ENCODE measurements around the gene IGSF21. TPM values are rescaled to one million over a fixed set of nuclear protein-coding genes. Genes with fewer than 3 reads are reported as not detected.

The IGSF21 gene
- polyA plus RNA-seq, 1 donor (not counting 4 experiments of a cell fraction or from before 2014, with no cell fraction given), result not detected

DNA sequence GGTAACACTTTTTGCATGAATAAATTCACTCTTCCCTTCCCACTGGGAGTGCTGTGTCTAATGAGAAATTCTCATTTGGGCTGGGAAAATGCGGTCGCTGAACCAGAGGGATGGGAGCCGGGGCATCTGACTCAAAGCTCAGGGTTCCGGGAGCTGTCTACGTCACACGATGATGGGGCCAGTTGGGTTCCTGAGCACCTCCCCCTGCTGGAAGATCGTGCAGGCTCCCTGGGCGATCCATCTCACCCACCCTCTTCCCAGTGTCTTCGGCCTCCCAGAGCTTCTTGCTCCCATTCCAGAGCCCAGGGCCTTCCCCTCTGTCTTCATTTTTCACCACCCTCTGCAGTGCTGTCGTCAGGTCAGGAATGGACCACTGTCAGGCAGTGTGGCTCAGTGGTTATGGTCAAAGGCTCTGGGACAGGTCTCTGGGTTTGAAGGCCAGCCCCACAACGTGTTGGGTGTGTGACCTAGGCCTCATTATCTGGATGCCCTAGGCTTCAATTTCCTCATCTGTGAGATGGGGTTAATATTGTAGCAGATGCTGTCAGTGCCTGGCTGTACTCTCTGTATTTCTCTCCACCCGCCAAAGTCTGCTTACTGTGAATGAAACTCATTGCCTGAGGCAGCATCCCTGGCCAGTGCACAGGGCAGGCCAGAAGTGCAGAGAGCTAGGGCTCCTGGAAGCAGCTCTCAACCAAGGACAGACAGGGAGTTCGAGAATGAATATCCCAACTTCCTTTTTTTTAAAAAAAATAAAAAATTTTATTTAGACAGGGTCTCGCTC lies 31.8 kb downstream of the IGSF21 start:
- H3K4me2 ChIP-seq (ENCODE audit: control insufficient read depth, extremely low read depth, insufficient read depth, low read depth, low read length), result no peak overlapping the region
- TF ChIP-seq, protein P1, sequence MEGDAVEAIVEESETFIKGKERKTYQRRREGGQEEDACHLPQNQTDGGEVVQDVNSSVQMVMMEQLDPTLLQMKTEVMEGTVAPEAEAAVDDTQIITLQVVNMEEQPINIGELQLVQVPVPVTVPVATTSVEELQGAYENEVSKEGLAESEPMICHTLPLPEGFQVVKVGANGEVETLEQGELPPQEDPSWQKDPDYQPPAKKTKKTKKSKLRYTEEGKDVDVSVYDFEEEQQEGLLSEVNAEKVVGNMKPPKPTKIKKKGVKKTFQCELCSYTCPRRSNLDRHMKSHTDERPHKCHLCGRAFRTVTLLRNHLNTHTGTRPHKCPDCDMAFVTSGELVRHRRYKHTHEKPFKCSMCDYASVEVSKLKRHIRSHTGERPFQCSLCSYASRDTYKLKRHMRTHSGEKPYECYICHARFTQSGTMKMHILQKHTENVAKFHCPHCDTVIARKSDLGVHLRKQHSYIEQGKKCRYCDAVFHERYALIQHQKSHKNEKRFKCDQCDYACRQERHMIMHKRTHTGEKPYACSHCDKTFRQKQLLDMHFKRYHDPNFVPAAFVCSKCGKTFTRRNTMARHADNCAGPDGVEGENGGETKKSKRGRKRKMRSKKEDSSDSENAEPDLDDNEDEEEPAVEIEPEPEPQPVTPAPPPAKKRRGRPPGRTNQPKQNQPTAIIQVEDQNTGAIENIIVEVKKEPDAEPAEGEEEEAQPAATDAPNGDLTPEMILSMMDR (optimal IDR thresholded peaks at IDR 0.05 in 1 of 3, IDR thresholded peaks at IDR 0.05 in 1 of 3, conservative IDR thresholded peaks at IDR 0.05 in 1 of 3; ENCODE audit: extremely low read depth in 1 of 3, insufficient read depth in 2 of 3, low read length in 3 of 3), result no peak
- TF ChIP-seq EZH2 (IDR thresholded peaks at IDR 0.05; ENCODE audit: low read length), result no peak
- H3K4me1 ChIP-seq (ENCODE audit: control insufficient read depth, extremely low read depth, insufficient read depth, low read length), result no peaks in the 10 kb centered on the region
- H3K4me3 ChIP-seq (ENCODE audit: control insufficient read depth in 2 of 3, extremely low read depth in 1 of 3, insufficient read depth in 2 of 3, low read depth in 1 of 3, low read length in 3 of 3), result no peak overlapping the region
- H3K79me2 ChIP-seq (ENCODE audit: control insufficient read depth, insufficient read depth, low read length), result no peaks in the 10 kb centered on the region
- no peak overlapping the region for H3K9ac ChIP-seq (ENCODE audit: control insufficient read depth, extremely low read depth, insufficient read depth, low read length)
- H3K27me3 ChIP-seq (ENCODE audit: control insufficient read depth, extremely low read depth, insufficient read depth, low read length), result no peaks in the 10 kb centered on the region
- no peak overlapping the region for H3K27ac ChIP-seq (ENCODE audit: control insufficient read depth, insufficient read depth, low read length)
- no peaks in the 10 kb centered on the region for H3K9me1 ChIP-seq (ENCODE audit: control insufficient read depth, extremely low read depth, insufficient read depth, low read length)
- DNase-seq (ENCODE audit: low read depth, low spot score), result no peak
- no peaks in the 10 kb centered on the region for H3K9me3 ChIP-seq (ENCODE audit: control insufficient read depth, low read depth, low read length)
- no peaks in the 10 kb centered on the region for H4K20me1 ChIP-seq (ENCODE audit: control insufficient read depth, extremely low read depth, insufficient read depth, low read length)
- no peaks in the 10 kb centered on the region for H3K36me3 ChIP-seq (ENCODE audit: control insufficient read depth in 2 of 2, extremely low read depth in 1 of 2, insufficient read depth in 2 of 2, low read length in 2 of 2)
- H2AFZ ChIP-seq (ENCODE audit: control insufficient read depth, low read length), result no peak overlapping the region
- no peak for FAIRE-seq
- dilution Hi-C loops (cut with MboI; ENCODE audit: extremely low pct_ligation_motif_present, low sequenced_read_pairs), result no loop called here

DNA sequence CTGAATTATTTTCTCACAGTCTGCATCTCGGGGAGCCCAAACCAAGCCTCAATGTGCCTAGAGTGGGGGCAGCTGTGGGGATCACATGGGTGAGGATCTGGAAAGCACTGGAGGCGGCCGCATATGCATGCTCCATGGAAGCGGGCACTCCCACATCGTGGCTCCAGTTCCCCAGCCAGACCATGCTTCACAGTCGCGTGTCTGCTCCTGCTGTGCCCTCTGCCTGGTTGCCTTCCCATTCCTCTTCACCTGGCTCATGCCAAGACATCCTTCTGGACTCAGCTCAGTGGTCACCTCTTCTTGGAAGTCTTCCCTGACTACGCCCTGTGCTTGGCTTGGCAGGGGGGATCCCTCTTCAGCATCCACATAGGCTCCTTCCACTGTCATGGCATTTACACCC lies 32.8 kb downstream of the IGSF21 start:
- no peaks in the 10 kb centered on the region for H3K4me1 ChIP-seq (ENCODE audit: control insufficient read depth, extremely low read depth, insufficient read depth, low read length)
- FAIRE-seq (no peak), DNase-seq (ENCODE audit: low read depth, low spot score) (no peak)
- no peak for TF ChIP-seq EZH2 (IDR thresholded peaks at IDR 0.05; ENCODE audit: low read length)
- TF ChIP-seq, protein P1 (optimal IDR thresholded peaks at IDR 0.05 in 1 of 3, IDR thresholded peaks at IDR 0.05 in 1 of 3, conservative IDR thresholded peaks at IDR 0.05 in 1 of 3; ENCODE audit: extremely low read depth in 1 of 3, insufficient read depth in 2 of 3, low read length in 3 of 3), result no peak
- H3K36me3 ChIP-seq (ENCODE audit: control insufficient read depth in 2 of 2, extremely low read depth in 1 of 2, insufficient read depth in 2 of 2, low read length in 2 of 2), result no peaks in the 10 kb centered on the region
- H3K79me2 ChIP-seq (ENCODE audit: control insufficient read depth, insufficient read depth, low read length), result no peaks in the 10 kb centered on the region
- no peaks in the 10 kb centered on the region for H3K9me3 ChIP-seq (ENCODE audit: control insufficient read depth, low read depth, low read length)
- no peak overlapping the region for H3K9ac ChIP-seq (ENCODE audit: control insufficient read depth, extremely low read depth, insufficient read depth, low read length)
- no peaks in the 10 kb centered on the region for H3K27me3 ChIP-seq (ENCODE audit: control insufficient read depth, extremely low read depth, insufficient read depth, low read length)
- no peak overlapping the region for H3K27ac ChIP-seq (ENCODE audit: control insufficient read depth, insufficient read depth, low read length)
- dilution Hi-C loops (cut with MboI; ENCODE audit: extremely low pct_ligation_motif_present, low sequenced_read_pairs), result no loop called here
- no peaks in the 10 kb centered on the region for H4K20me1 ChIP-seq (ENCODE audit: control insufficient read depth, extremely low read depth, insufficient read depth, low read length)
- no peaks in the 10 kb centered on the region for H3K9me1 ChIP-seq (ENCODE audit: control insufficient read depth, extremely low read depth, insufficient read depth, low read length)
- no peak overlapping the region for H2AFZ ChIP-seq (ENCODE audit: control insufficient read depth, low read length)
- no peak overlapping the region for H3K4me2 ChIP-seq (ENCODE audit: control insufficient read depth, extremely low read depth, insufficient read depth, low read depth, low read length)
- no peak overlapping the region for H3K4me3 ChIP-seq (ENCODE audit: control insufficient read depth in 2 of 3, extremely low read depth in 1 of 3, insufficient read depth in 2 of 3, low read depth in 1 of 3, low read length in 3 of 3)

All from keratinocyte (primary cell).